ENCODE data around the gene GLOD5. TPM values are rescaled to one million over a fixed set of nuclear protein-coding genes. Genes with fewer than 3 reads are reported as not detected.
"Not testable (repeated sequence)": the region's sequence is repeated elsewhere in the genome, so short reads cannot be mapped to it uniquely, and the experiment has no call there.

Gene GLOD5
- total and polyA plus RNA-seq, 2 experiments from 2014 or later: 2.4 TPM; not detected in 1

DNA sequence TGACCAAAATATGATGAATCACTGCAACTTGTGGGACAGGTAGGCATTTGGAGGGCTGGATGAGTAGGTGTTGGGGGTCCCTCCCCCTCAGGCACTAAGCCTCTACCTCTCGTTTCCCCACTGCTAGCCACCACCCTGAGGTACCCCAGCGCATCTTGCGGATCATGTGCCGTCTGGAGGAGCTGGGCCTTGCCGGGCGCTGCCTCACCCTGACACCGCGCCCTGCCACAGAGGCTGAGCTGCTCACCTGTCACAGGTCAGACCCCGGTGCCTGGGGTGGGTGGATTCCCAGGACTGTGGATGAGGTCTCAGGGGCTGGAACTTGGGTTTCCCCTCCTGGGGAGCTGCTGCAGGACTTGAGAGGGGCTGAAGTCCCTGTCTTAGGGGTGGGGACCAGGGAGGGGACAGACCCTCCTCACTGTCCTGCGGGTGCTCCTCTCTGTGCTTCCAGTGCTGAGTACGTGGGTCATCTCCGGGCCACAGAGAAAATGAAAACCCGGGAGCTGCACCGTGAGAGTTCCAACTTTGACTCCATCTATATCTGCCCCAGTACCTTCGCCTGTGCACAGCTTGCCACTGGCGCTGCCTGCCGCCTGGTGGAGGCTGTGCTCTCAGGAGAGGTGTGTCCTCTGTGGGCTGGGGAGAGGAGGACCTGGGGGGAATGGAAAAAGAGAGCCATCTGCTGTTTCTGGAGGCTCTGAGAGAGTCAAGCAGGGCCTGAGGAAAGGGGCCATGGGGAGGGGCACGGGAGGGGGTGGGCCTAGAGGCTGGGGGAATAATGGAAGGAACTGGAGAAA, 54.7 kb downstream of the GLOD5 start:
- no peaks in the 10 kb centered on the region for H4K20me1 ChIP-seq (ENCODE audit: insufficient read depth, poor library complexity, severe bottlenecking)
- no peak overlapping the region for H2AFZ ChIP-seq
- no peaks in the 10 kb centered on the region for H3K79me2 ChIP-seq
- no peak overlapping the region for H3K27ac ChIP-seq
- 93% methylated on average over 17 of the region's 18 CpGs for WGBS (ENCODE audit: low lambda C conversion rate, missing lambda C conversion rate)
- TF ChIP-seq, protein P1, sequence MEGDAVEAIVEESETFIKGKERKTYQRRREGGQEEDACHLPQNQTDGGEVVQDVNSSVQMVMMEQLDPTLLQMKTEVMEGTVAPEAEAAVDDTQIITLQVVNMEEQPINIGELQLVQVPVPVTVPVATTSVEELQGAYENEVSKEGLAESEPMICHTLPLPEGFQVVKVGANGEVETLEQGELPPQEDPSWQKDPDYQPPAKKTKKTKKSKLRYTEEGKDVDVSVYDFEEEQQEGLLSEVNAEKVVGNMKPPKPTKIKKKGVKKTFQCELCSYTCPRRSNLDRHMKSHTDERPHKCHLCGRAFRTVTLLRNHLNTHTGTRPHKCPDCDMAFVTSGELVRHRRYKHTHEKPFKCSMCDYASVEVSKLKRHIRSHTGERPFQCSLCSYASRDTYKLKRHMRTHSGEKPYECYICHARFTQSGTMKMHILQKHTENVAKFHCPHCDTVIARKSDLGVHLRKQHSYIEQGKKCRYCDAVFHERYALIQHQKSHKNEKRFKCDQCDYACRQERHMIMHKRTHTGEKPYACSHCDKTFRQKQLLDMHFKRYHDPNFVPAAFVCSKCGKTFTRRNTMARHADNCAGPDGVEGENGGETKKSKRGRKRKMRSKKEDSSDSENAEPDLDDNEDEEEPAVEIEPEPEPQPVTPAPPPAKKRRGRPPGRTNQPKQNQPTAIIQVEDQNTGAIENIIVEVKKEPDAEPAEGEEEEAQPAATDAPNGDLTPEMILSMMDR (IDR thresholded peaks at IDR 0.05; ENCODE audit: poor library complexity): no peak
- TF ChIP-seq EZH2 (IDR thresholded peaks at IDR 0.05; ENCODE audit: borderline replicate concordance) (no peak), EZH2phosphoT487 (IDR thresholded peaks at IDR 0.05; ENCODE audit: low read depth, severe bottlenecking, unreplicated experiment) (no peak)
- no peaks in the 10 kb centered on the region for H3K27me3 ChIP-seq
- DNase-seq (ENCODE audit: low spot score): no peak
- H3K4me2 ChIP-seq: no peak overlapping the region
- no peaks in the 10 kb centered on the region for H3K36me3 ChIP-seq (replicated peaks; ENCODE audit: insufficient read depth, low read depth)
- H3K4me3 ChIP-seq: no peak overlapping the region
- H3K4me1 ChIP-seq (ENCODE audit: insufficient read depth): no peaks in the 10 kb centered on the region
- no peaks in the 10 kb centered on the region for H3K9me3 ChIP-seq (ENCODE audit: low read depth)
- no peaks in the 10 kb centered on the region for H3K9me2 ChIP-seq (replicated peaks; ENCODE audit: insufficient read depth)

- H3K27ac ChIP-seq: no peak overlapping the region
- H4K20me1 ChIP-seq (ENCODE audit: insufficient read depth, poor library complexity, severe bottlenecking): no peaks in the 10 kb centered on the region
- H3K4me1 ChIP-seq (ENCODE audit: insufficient read depth): no peaks in the 10 kb centered on the region
- no peaks in the 10 kb centered on the region for H3K36me3 ChIP-seq (replicated peaks; ENCODE audit: insufficient read depth, low read depth)
- TF ChIP-seq, protein P1 (IDR thresholded peaks at IDR 0.05; ENCODE audit: poor library complexity): no peak
- TF ChIP-seq EZH2 (IDR thresholded peaks at IDR 0.05; ENCODE audit: borderline replicate concordance) (no peak), EZH2phosphoT487 (IDR thresholded peaks at IDR 0.05; ENCODE audit: low read depth, severe bottlenecking, unreplicated experiment) (no peak)
- no peak overlapping the region for H3K4me2 ChIP-seq
- H3K4me3 ChIP-seq: no peak overlapping the region
- H2AFZ ChIP-seq: no peak overlapping the region
- 88% methylated on average over 16 of the region's 16 CpGs for WGBS (ENCODE audit: low lambda C conversion rate, missing lambda C conversion rate)
- DNase-seq (ENCODE audit: low spot score): no peak
- no peaks in the 10 kb centered on the region for H3K79me2 ChIP-seq
- no peaks in the 10 kb centered on the region for H3K27me3 ChIP-seq
- H3K9me3 ChIP-seq (ENCODE audit: low read depth): no peaks in the 10 kb centered on the region
- no peaks in the 10 kb centered on the region for H3K9me2 ChIP-seq (replicated peaks; ENCODE audit: insufficient read depth)
Measured at GRCh38 chrX:48818098-48818497, 56.6 kb downstream of the GLOD5 start.

DNA sequence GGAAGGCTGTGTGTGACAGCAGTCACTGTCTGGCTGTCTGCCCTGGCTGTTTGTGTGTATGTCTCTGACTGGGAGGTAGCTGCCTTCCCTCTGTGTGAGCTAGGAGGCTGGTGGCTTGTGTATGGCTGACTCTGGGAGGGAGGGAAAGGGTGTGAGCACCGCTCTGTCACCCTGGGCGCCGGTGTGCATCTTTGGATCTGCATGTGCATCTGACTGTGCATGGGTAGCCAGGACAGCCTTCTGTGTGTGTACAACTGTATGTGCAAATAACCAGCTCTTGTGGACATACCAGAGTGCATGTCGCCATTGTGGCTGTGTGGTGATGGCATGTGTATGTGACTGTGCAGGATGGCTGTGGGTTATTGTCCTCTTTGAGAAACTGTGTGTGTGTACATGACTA, 57.3 kb downstream of the GLOD5 start:
- no peak overlapping the region for H2AFZ ChIP-seq
- 90% methylated on average over 4 of the region's 4 CpGs for WGBS (ENCODE audit: low lambda C conversion rate, missing lambda C conversion rate)
- H3K79me2 ChIP-seq: no peaks in the 10 kb centered on the region
- no peaks in the 10 kb centered on the region for H3K9me2 ChIP-seq (replicated peaks; ENCODE audit: insufficient read depth)
- TF ChIP-seq EZH2phosphoT487 (IDR thresholded peaks at IDR 0.05; ENCODE audit: low read depth, severe bottlenecking, unreplicated experiment): no peak
- TF ChIP-seq, protein P1 (IDR thresholded peaks at IDR 0.05; ENCODE audit: poor library complexity): no peak
- no peak for TF ChIP-seq EZH2 (IDR thresholded peaks at IDR 0.05; ENCODE audit: borderline replicate concordance)
- H3K4me2 ChIP-seq: no peak overlapping the region
- no peak for DNase-seq (ENCODE audit: low spot score)
- H3K27me3 ChIP-seq: no peaks in the 10 kb centered on the region
- H3K4me3 ChIP-seq: no peak overlapping the region
- no peaks in the 10 kb centered on the region for H3K4me1 ChIP-seq (ENCODE audit: insufficient read depth)
- no peaks in the 10 kb centered on the region for H3K9me3 ChIP-seq (ENCODE audit: low read depth)
- no peak overlapping the region for H3K27ac ChIP-seq
- no peaks in the 10 kb centered on the region for H3K36me3 ChIP-seq (replicated peaks; ENCODE audit: insufficient read depth, low read depth)
- no peaks in the 10 kb centered on the region for H4K20me1 ChIP-seq (ENCODE audit: insufficient read depth, poor library complexity, severe bottlenecking)

- H3K27ac ChIP-seq; H4K20me1 ChIP-seq (ENCODE audit: insufficient read depth, poor library complexity, severe bottlenecking); H3K9me3 ChIP-seq (ENCODE audit: low read depth); H3K4me2 ChIP-seq; H3K79me2 ChIP-seq; H3K9me2 ChIP-seq (replicated peaks; ENCODE audit: insufficient read depth); H3K27me3 ChIP-seq; DNase-seq (ENCODE audit: low spot score); H2AFZ ChIP-seq; H3K36me3 ChIP-seq (replicated peaks; ENCODE audit: insufficient read depth, low read depth); H3K4me3 ChIP-seq; H3K4me1 ChIP-seq (ENCODE audit: insufficient read depth): not testable (repeated sequence)
- 76% methylated on average over 9 of the region's 9 CpGs for WGBS (ENCODE audit: low lambda C conversion rate, missing lambda C conversion rate)
Measured at GRCh38 chrX:48819394-48819793, 57.8 kb downstream of the GLOD5 start.

Measured in hepatocyte (in vitro differentiated cells).